IPS DF 4.7 (cell line): ENCODE measurements around the gene EZR.

Source experiments
- DNase-seq: peaks from one replicate; pipeline ENCODE4 v3.0.0-alpha.2; 2013; ENCODE audit warnings: low spot score; ENCODE audit errors: extremely low read depth

Gene EZR

GRCh38 chr6:158818581-158819212 is 471 bp downstream of the EZR start:
- DNase-seq, result no peak

GRCh38 chr6:158817728-158818580 is 1.2 kb downstream of the EZR start:
- DNase-seq, result no peak

GRCh38 chr6:158816803-158817727 is 2.1 kb downstream of the EZR start:
- DNase-seq, result no peak

GRCh38 chr6:158816329-158816728 is 2.8 kb downstream of the EZR start:
- no peak for DNase-seq

- no peak for DNase-seq
Measured at GRCh38 chr6:158815907-158816306, 3.3 kb downstream of the EZR start.

- no peak for DNase-seq
Measured at GRCh38 chr6:158815379-158815724, 3.8 kb downstream of the EZR start.

GRCh38 chr6:158813032-158813431 is 6.1 kb downstream of the EZR start:
- no peak for DNase-seq

- DNase-seq, result no peak
Measured at GRCh38 chr6:158812611-158813010, 6.6 kb downstream of the EZR start.

- DNase-seq, result no peak
Measured at GRCh38 chr6:158810155-158811095, 8.7 kb downstream of the EZR start.

GRCh38 chr6:158808941-158809678 is 10.1 kb downstream of the EZR start:
- no peak for DNase-seq

- DNase-seq, result no peak
Measured at GRCh38 chr6:158808442-158808833, 10.7 kb downstream of the EZR start.

GRCh38 chr6:158807515-158808441 is 11.4 kb downstream of the EZR start:
- DNase-seq, result no peak

- no peak for DNase-seq
Measured at GRCh38 chr6:158805698-158806377, 13.3 kb downstream of the EZR start.

GRCh38 chr6:158804207-158804606 is 15.0 kb downstream of the EZR start:
- no peak for DNase-seq

GRCh38 chr6:158803733-158804143 is 15.4 kb downstream of the EZR start:
- DNase-seq, result no peak

GRCh38 chr6:158801655-158802294 is 17.4 kb downstream of the EZR start:
- DNase-seq, result no peak

- no peak for DNase-seq
Measured at GRCh38 chr6:158799051-158799792, 19.9 kb downstream of the EZR start.
